Hematopoietic multipotent progenitor cell treated with erythropoietin and hydrocortisone succinate and interleukin-3 and kit ligand, for 8 days (in vitro differentiated cells): ENCODE results near the gene LAMA4.
"Not testable (repeated sequence)": the region's sequence is repeated elsewhere in the genome, so short reads cannot be mapped to it uniquely, and the experiment has no call there.

Experiments used
- DNase-seq: peaks from one replicate; pipeline ENCODE4 v3.0.0-alpha.2; 2015

LAMA4 gene

GRCh38 chr6:112123982-112124381 is 130.4 kb downstream of the LAMA4 start:
- no peak for DNase-seq

DNA sequence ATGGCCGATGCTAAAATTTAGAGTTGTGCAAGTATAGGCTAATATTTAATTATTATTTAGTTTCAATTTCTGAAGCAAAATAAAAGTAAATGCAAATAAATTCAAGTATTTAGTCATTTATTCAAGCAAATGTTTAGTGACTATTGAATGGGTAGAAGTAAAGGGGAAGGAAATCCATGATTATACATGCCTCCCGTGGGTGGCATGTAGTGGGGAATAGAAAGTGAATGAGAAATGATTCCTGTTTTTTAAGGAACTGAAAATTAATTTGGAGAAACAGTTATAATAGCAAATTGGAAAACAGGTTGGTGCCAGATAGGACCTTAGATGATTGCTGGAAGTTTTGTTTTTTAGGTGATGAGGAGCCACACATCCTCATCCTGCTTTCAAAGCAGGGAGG is 131.6 kb downstream of the LAMA4 start:
- no peak for DNase-seq

- no peak for DNase-seq
Measured at GRCh38 chr6:112118034-112118433, 136.3 kb downstream of the LAMA4 start.

DNA sequence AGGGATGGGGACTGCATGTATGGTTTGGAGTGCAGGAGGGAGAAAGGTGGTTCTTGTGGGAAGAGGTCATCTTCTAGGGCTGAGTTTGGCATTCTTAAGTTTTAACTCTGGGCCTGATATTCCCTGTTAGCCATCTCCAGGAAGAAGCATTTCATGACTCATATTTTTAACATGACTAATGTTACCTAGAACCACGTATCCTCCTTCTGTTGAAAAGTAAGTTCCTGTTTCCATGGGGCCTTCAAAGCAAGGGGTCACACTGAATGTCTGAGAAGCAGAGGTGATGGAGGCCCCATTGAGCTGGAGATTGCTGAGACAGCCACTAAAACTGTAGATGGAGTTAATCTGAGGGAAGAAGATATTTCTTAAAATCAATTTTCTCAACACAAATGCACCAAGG is 136.8 kb downstream of the LAMA4 start:
- DNase-seq, result no peak

GRCh38 chr6:112116221-112116620 is 138.1 kb downstream of the LAMA4 start:
- DNase-seq, result no peak

DNA sequence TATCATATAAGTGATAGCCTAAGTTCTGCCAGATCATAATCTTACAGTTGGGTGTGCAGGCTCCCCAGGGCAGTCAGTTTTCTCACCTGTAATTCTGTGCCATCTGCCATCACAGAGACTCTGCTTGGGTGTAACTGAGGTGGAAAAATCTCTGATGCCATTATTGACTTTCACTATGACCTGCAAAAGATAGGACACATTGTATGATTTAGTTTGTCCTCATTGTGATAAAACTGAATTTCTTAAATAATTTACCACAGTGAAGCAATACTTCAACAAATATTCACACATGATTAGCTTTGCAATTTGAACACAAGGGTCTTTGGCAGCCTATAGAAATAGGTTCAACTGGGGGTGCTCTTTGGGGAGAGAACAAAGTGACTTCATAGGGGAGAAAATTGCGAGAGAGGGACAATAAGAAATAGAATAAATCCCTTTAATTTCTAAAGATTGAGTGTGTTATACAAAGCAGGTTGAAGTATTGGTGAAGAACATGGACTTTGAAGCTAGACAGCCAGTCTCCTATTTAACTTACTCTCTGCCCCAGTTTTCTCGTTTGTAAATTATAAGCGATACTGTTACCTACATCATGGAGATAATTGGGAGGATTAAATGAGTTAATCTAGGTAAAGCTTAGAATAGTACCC is 139.7 kb downstream of the LAMA4 start:
- no peak for DNase-seq

- DNase-seq, result no peak
Measured at GRCh38 chr6:112113918-112114317, 140.4 kb downstream of the LAMA4 start.

DNA sequence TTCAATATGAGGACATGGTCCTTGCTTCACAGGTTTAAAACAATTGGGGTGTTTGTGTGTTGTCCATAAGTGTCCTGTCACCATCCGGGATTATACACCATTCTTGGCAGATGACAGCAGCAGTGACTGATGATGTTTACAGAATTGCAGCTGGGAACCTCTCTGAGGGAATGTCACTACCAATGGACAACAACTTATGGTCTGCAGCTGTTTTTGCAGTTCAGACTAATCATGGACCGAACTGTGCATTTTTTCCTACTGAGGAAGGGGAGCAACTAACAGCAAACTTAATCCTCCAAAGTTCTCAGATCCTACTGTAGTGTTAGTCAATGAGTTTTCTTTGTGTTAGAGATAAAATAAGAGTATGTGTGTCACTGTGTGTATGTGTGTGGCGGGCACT is 140.9 kb downstream of the LAMA4 start:
- DNase-seq, result no peak

DNA sequence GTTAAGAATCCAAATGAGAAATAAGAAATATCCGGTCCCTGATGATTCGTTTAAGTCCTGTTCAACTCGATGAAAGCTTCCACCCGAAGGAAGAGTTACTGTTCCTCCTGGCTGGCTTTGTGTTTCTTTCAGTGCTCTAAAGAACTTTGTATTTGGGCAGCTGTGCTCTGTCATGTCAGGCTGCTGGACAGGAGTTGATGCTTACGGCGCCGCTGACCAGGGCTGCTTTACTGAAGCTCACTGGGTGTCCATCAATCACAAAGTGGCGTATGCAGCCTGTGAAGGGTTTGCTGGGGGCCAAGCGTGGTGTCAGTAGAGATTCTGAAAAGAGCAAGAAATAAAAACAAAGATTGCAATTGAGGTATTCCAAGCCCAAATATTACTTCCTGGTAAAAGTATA is 145.1 kb downstream of the LAMA4 start:
- DNase-seq, result no peak

GRCh38 chr6:112106562-112106961 is 147.8 kb downstream of the LAMA4 start:
- DNase-seq, result no peak

DNA sequence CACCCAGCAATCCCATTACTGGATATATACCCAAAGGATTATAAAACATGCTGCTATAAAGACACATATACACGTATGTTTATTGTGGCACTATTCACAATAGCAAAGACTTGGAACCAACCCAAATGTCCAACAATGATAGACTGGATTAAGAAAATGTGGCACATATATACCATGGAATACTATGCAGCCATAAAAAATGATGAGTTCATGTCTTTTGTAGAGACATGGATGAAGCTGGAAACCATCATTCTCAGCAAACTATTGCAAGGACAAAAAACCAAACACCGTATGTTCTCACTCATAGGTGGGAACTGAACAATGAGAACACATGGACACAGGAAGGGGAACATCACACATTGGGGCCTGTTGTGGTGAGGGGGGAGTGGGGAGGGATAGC is 148.3 kb downstream of the LAMA4 start:
- not testable (repeated sequence) for DNase-seq

- no peak for DNase-seq
Measured at GRCh38 chr6:112100561-112100960, 153.8 kb downstream of the LAMA4 start.

GRCh38 chr6:112096901-112097300 is 157.5 kb downstream of the LAMA4 start:
- DNase-seq, result no peak

- DNase-seq, result no peak
Measured at GRCh38 chr6:112087916-112088315, 166.5 kb downstream of the LAMA4 start.

DNA sequence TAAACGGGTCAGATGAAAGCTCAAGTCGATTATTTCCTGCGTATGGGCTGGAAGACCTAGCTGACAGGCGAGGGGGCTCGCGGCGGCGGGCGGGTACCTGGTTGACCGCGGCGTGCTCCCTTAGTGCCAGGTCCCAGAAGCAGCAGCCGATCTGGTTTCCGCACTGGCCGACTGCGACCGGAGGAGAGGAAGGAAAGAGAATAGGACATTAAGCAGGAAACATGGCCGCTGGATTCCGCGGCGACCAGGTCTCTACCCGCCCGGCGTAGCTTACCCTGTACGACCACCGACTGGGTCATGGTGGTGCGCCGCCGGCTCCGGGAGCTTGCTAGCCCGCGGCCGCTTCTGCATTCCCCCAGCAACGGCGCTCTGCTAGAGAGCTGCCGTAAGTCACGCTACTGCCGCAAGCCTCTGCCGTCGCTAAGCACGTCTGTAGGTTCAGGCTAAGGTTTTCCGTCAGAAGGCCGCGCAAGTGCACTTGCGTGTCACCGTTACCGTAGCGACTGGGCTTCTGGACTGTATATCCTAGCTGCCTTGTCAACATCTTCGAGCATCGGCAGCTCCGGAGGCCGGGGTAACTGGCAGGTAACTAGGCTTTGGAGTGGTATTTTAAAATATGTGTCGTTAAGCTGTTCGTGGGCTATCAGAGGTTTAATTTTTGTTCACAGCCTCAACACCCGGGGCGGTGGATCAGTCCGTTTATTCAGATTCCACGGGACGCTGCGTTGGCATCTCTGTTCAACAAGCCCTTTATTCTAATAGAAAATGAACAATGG is 167.0 kb downstream of the LAMA4 start, which contains the start of the genes FAM229B and TUBE1:
TSS of gene FAM229B (plus strand) at position 456 of the 776 bp plus-strand sequence. CDS start 11,693 bp downstream, outside the sequence.
TSS of gene TUBE1 (minus strand) at position 347 of the 776 bp plus-strand sequence. CDS start at position 299, 48 bp downstream.
- peak; percentile 95 for DNase-seq

GRCh38 chr6:112086744-112087135 is 167.6 kb downstream of the LAMA4 start:
- peak; percentile 53 for DNase-seq

GRCh38 chr6:112085286-112086065 is 168.9 kb downstream of the LAMA4 start:
- DNase-seq, result peak; percentile 26

GRCh38 chr6:112081569-112081968 is 172.8 kb downstream of the LAMA4 start:
- no peak for DNase-seq

- no peak for DNase-seq
Measured at GRCh38 chr6:112066606-112067005, 187.8 kb downstream of the LAMA4 start.

GRCh38 chr6:112065426-112065986 is 188.9 kb downstream of the LAMA4 start:
- no peak for DNase-seq

DNA sequence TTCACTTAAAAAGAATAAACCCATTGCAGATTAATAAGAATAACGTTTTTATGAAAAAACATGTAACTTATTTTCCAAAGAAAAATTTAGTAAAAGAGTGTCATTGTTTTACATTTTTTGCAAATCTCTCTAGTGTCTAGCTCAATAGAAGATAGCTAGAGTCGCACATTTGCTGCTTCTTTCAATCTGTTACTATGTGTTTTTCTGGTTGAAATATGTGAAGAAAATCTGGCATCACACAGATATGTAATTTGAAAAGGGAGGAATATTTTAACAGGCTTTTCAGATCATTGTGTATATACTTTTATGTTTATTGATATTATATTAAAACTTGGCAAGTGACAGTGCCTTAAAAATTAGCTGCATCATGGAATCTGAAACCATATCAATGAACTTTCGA is 191.4 kb downstream of the LAMA4 start:
- no peak for DNase-seq

GRCh38 chr6:112061605-112062004 is 192.8 kb downstream of the LAMA4 start:
- no peak for DNase-seq
